PC-9 (cell line): ENCODE data around the gene TBRG4. TPM values are rescaled to one million over a fixed set of nuclear protein-coding genes. Genes with fewer than 3 reads are reported as not detected.

ENCODE experiments used
- BruUV-seq: library from RNA; stranded (reverse); fragments of 400-500 nt; replicated peaks from 2 replicates; lab custom pipeline; 2021; lab: Mats Ljungman, UMichigan
- CTCF ChIA-PET: fragments of 300-600 bp; sonication (Branson Sonifier 250); formaldehyde crosslinking; loops from one replicate; lab custom pipeline; 2022; ENCODE audit warnings: antibody characterized with exemption; lab: Charles Lee
- POLR2A ChIA-PET: fragments of 300-600 bp; sonication (Branson Sonifier 250); formaldehyde crosslinking; loops from one replicate; lab custom pipeline; 2022; ENCODE audit warnings: antibody characterized with exemption; ENCODE audit not compliant: unreplicated experiment; lab: Charles Lee
- DNase-seq, 2 experiments: peaks; one replicate each; pipeline versions ENCODE4 v3.0.0 to v3.0.0-alpha.2; 2015 to 2022; ENCODE audit warnings: mixed read lengths in 1 of 2
- H2AFZ ChIP-seq: fragments of 200-600 bp; sonication (generic); 2 replicates; pipeline ENCODE4 v1.8.1; 2017; ENCODE audit warnings: antibody characterized with exemption
- H3F3A ChIP-seq: fragments of 200-600 bp; sonication (generic); 2 replicates; pipeline ENCODE4 v1.8.1; 2017; ENCODE audit warnings: antibody characterized with exemption, mild to moderate bottlenecking, low read depth; ENCODE audit not compliant: insufficient read depth
- H3K27ac ChIP-seq: fragments of 200-600 bp; sonication (generic); 2 replicates; pipeline ENCODE4 v1.6.1; 2016; ENCODE audit warnings: mixed run types
- H3K27me3 ChIP-seq: fragments of 200-600 bp; sonication (generic); 2 replicates; pipeline ENCODE4 v1.6.1; 2016; ENCODE audit warnings: low read depth, mixed run types; ENCODE audit not compliant: insufficient read depth
- H3K36me3 ChIP-seq: fragments of 200-600 bp; sonication (generic); 2 replicates; pipeline ENCODE4 v1.6.1; 2016; ENCODE audit warnings: low read depth, mixed run types
- H3K4me1 ChIP-seq: fragments of 200-600 bp; sonication (generic); replicated peaks from 2 replicates; pipeline ENCODE4 v1.6.1; 2016; ENCODE audit warnings: mixed run types; ENCODE audit not compliant: insufficient read depth
- H3K4me2 ChIP-seq: fragments of 200-600 bp; sonication (generic); 2 replicates; pipeline ENCODE4 v1.6.1; 2017; ENCODE audit warnings: mixed run types
- H3K4me3 ChIP-seq: fragments of 200-600 bp; sonication (generic); 2 replicates; pipeline ENCODE4 v1.6.1; 2016; ENCODE audit warnings: mixed run types
- H3K79me2 ChIP-seq: fragments of 200-600 bp; sonication (generic); 2 replicates; pipeline ENCODE4 v1.6.1; 2017; ENCODE audit warnings: low read depth, mixed run types
- H3K9me2 ChIP-seq: fragments of 200-600 bp; sonication (generic); 2 replicates; pipeline ENCODE4 v1.8.1; 2017; ENCODE audit warnings: mild to moderate bottlenecking; ENCODE audit not compliant: insufficient read depth
- H3K9me3 ChIP-seq: fragments of 200-600 bp; sonication (generic); 2 replicates; pipeline ENCODE4 v1.8.1; 2016; ENCODE audit warnings: low read depth; ENCODE audit not compliant: insufficient read depth
- H4K20me1 ChIP-seq: fragments of 200-600 bp; sonication (generic); 2 replicates; pipeline ENCODE4 v1.8.1; 2017; ENCODE audit not compliant: insufficient read depth
- CTCF ChIP-seq: fragments of 200-600 bp; sonication (generic); conservative IDR thresholded peaks from 2 replicates; pipeline ENCODE4 v1.6.1; 2017; ENCODE audit warnings: mixed run types, antibody characterized with exemption, mild to moderate bottlenecking, moderate library complexity
- EZH2 ChIP-seq: fragments of 200-600 bp; sonication (generic); IDR thresholded peaks from 2 replicates; pipeline ENCODE4 v1.8.0; 2017; ENCODE audit warnings: antibody characterized with exemption, low read depth
- intact Hi-C: fragments of 100-400 bp; cut with micrococcal nuclease; formaldehyde crosslinking; loops from one replicate; pipeline ENCODE4 v1.10.0; 2022; ENCODE audit not compliant: unreplicated experiment
- total RNA-seq: library from RNA; stranded (reverse); gene quantifications from 2 replicates; pipeline ENCODE4 v1.2.3, GENCODE V29; 2021

TBRG4 gene
- total RNA-seq, 1 experiment from 2014 or later = 120 TPM

- Histone ChIP-seq H2AFZ (no peak within 1 kb of the TSS), H3K4me2 (no peak within 1 kb of the TSS), H3K79me2 (no peaks in the 10 kb centered on the region), H4K20me1 (no peaks in the 10 kb centered on the region), H3K27me3 (no peaks in the 10 kb centered on the region), H3K4me3 (no peak within 1 kb of the TSS), H3K9me3 (no peaks in the 10 kb centered on the region), H3K27ac (no peak within 1 kb of the TSS), H3K9me2 (no peaks in the 10 kb centered on the region), H3F3A (peaks cover 38% of the 10 kb centered on the region), H3K36me3 (no peaks in the 10 kb centered on the region), H3K4me1 (peaks cover 21% of the 10 kb centered on the region)
- intact Hi-C loops = no loop called here
- TF ChIP-seq CTCF = no peak
- TF ChIP-seq EZH2 = no peak
- BruUV-seq = no TSS peak
- POLR2A ChIA-PET = interaction anchor here (0.6 kb wide), 1 partner anchor 201 kb away, joined by 12 read pairs; no protein-coding TSS in a partner anchor
- CTCF ChIA-PET = no interaction called here
- DNase-seq = no peak
Measured at GRCh38 chr7:45088821-45089340, 22.6 kb downstream of the TBRG4 start, which contains the start of gene NACAD. NACAD (minus strand) TSS chr7:45088969; CDS start chr7:45088894, 75 bp downstream.

GRCh38 chr7:45088146-45088701 lies 23.3 kb downstream of the TBRG4 start:
- Histone ChIP-seq H3K4me2 (no peak overlapping the region), H2AFZ (no peak overlapping the region), H3K4me1 (peaks cover 17% of the 10 kb centered on the region), H3K36me3 (no peaks in the 10 kb centered on the region), H3K27ac (no peak overlapping the region), H3K79me2 (no peaks in the 10 kb centered on the region), H3K27me3 (no peaks in the 10 kb centered on the region), H4K20me1 (no peaks in the 10 kb centered on the region), H3K9me3 (no peaks in the 10 kb centered on the region), H3K4me3 (no peak overlapping the region), H3F3A (peaks cover 38% of the 10 kb centered on the region), H3K9me2 (no peaks in the 10 kb centered on the region)
- TF ChIP-seq CTCF (no peak), EZH2 (no peak)
- DNase-seq = no peak
- no TSS peak for BruUV-seq
- POLR2A ChIA-PET = interaction anchor here (0.6 kb wide), 1 partner anchor 200 kb away, joined by 12 read pairs; no protein-coding TSS in a partner anchor
- CTCF ChIA-PET = no interaction called here
- intact Hi-C loops = no loop called here

GRCh38 chr7:45087301-45088145 lies 24.0 kb downstream of the TBRG4 start:
- ChIA-PET POLR2A (no interaction called here), CTCF (interaction anchor here (0.6 kb wide), 1 partner anchor 30 kb away, joined by 10 read pairs; no protein-coding TSS in a partner anchor)
- H3K36me3 ChIP-seq = no peaks in the 10 kb centered on the region
- no peaks in the 10 kb centered on the region for H3K27me3 ChIP-seq
- H3K9me3 ChIP-seq = no peaks in the 10 kb centered on the region
- peaks cover 36% of the 10 kb centered on the region for H3F3A ChIP-seq
- H3K4me2 ChIP-seq = no peak overlapping the region
- no peak overlapping the region for H3K4me3 ChIP-seq
- H3K9me2 ChIP-seq = no peaks in the 10 kb centered on the region
- no peaks in the 10 kb centered on the region for H3K79me2 ChIP-seq
- no peak overlapping the region for H2AFZ ChIP-seq
- intact Hi-C loops = no loop called here
- H3K4me1 ChIP-seq = peaks cover 17% of the 10 kb centered on the region
- TF ChIP-seq EZH2 = no peak
- no peak for TF ChIP-seq CTCF
- DNase-seq = no peak
- no peak overlapping the region for H3K27ac ChIP-seq
- H4K20me1 ChIP-seq = no peaks in the 10 kb centered on the region
- no TSS peak for BruUV-seq
